Measurements from ENCODE around the gene BCAN.

BCAN gene

DNA sequence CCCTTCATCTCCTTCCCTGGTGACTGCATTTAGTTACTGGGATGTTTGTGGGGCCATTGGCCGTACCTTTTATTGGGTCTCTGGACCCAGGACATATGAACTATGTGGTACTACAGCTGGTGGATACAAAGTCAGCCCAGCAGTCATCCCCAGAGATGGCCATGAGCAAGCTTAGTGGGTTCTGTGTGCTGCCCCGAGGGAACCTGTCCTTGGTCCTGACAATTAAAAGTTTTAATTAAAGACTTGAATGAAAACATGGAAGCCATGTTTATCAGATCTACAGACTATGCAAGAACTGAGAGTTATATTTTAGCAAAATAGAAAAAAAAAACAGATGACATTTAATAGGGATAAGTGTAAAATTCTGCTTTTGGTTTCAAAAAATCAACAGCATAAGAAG is 38.1 kb downstream of the BCAN start:
- DNase-seq: no peak

- DNase-seq: no peak
These were observed 39.5 kb downstream of the BCAN start for GRCh38 chr1:156681196-156681960.

- DNase-seq: no peak
These were observed 40.4 kb downstream of the BCAN start for GRCh38 chr1:156682166-156682890.

DNA sequence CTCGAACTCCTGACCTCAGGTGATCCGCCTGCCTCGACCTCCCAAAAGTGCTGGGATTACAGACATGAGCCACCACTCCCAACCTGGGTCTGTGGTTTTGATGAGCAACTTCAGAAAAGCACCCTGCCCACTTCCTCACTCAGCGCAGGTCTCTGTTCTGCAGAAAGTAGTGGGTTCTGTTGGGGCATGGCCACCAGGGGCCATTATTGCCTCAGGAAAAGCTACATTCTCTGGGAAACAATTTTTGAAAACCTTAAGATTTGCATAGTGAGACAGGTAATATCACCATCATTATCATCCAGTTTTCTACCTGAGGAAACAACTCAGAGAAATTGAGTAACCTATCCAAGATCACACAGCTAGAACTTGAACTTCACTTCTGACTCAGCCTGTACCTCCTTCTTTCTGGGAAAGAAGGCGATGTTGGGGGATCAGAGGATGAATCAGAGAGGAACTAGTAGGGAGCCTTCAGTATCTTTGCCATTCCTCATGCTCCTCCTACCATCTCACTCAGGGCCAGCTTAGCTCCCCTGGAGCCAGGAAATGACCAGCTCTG is 42.4 kb downstream of the BCAN start:
- no peak for DNase-seq

- DNase-seq: peak; percentile 90 to 92
These were observed 47.4 kb downstream of the BCAN start for GRCh38 chr1:156689035-156689952.

GRCh38 chr1:156689953-156690674 is 48.2 kb downstream of the BCAN start:
- no peak for DNase-seq

DNA sequence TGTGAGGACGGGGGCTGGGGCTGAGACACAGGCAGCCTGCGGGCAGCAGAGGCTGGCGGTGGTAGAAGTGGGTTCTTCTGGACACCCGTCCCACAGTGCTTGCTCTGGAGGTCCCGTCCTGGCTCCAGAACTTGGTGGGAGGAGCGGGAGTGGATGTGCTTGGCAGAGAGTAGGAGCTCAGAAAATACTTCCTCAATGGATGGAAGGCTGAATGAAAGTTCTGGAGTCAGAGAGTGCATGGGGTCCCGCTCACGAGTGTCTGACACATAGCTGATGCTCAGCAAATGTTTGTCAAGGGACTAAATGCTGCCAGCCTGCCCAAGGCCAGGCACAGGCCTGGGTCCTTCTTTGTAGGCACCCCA is 48.7 kb downstream of the BCAN start:
- DNase-seq: no peak

GRCh38 chr1:156691191-156691590 is 49.3 kb downstream of the BCAN start:
- no peak for DNase-seq

DNA sequence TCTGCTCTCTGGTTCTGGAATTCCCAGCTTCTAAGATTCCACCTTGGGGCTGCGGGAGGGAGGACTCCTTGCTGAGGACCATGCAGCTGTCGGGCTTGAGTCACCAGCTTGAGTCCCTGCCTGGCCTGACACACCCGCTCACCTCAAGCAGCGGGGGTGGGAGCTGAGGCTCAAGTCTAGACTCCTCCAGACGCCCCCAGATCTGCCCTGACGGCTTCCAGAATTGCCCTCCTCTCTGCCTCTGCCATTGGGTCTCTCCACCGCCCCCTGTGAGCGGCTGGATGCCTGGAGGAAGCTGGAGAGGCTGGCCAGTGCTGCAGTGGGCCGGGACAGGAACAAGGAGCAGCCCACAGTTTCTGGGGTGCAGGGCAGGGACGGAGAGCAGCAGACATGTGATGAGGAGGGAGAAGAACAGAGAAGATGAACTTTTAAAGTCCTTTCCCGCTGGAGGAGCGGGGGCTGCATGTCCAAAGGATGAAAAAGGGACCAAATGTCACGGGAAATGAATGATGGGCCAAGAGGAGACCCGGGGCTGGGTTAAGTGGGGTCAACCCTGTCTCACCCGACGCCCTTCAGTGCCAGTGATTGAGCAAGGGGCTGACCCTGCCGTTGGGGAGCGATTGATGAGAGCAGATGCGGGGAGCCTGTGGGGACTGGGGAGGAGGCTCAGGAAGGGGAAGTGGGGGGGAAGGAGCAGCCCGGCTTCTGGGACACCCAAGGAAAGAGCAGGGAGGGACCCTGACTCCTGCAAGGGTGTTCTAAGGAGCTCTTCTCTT is 49.9 kb downstream of the BCAN start:
- no peak for DNase-seq

- DNase-seq: no peak
These were observed 50.6 kb downstream of the BCAN start for GRCh38 chr1:156692441-156692924.

DNA sequence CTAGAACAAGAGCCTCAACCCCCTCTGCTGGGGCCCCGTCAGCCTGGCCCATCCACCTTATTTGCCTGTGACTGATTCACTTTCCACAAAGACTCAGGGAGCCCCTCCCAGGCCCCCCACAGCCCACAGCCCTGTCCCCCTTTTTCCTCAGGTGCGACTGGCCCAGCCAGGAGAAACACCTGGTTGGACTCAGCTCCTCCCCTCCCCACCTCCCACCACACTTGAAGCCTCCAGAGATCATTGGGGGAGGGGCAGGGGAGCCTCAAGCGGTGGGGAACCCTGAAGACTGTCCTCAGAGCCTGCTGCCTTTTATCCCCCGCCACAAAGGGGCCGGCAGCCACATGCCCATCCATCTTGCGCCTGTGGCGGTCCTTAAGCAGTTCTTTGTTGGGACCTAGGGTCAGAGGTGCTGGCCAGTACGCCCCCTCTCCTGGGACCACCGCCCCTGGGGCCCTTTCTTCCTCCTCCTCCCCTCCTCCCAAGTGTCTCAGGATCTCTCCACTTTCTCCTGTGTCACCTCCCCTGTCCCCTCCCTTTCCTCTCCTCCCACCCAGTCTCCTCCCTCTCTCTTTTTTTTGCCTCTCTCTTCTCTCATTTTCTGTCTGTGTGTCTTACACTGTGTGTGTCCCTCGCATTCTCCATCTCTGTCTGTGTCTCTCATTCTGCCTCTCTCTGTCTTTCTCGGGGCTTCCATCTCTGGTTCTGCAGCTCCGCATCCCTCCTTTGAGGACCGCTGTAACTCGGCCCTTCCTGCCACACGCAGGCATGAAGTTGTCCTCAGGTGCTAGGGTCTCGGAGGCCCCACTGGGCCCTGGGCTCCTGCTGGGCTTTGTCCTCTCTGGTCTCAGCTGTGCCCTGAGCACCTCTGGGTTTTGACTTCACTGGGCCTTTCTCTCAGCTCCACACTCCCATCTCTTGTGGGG is 51.3 kb downstream of the BCAN start:
- peak in 1 of 2 experiments; percentile 23 for DNase-seq

DNA sequence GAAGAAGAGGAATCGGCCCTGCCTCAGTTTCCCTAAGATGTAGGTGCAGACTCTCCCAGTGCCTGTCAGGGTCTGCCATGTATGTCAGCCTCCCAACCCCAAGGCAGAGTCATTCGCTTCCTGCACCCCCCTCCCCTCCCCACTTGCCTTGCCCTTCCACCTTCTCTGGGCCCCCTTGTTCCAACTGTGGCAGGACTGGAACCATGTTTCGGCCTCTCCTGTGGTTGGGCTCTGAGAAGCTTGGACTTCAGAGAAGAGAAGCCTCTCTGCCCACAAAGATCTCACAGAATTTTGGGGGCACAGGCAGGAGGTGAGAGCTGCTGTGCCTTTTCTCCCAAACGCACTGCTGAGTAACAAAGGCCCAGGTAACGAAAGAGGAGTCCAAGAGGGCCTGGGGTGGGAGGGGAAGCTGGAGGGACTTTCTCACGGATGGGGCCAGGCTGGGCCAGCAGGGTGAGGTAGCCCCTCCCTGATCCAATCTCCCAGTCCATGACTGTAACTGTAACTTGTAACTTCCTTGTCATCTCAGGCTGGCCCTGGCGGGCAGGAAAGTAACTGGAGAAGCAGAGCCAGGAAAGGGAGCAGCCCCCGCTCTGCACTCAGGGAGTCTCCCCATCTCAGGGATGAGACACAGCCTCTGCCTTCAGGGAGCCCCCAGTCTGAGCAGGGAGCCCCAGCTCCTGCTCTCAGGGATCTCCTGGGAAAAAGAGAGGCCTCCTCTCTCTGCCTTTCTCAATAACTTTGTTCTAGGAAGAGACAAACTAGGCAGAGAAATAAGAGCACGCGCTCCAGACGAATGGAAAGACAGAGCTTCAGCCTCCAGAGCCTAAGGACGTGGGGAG is 52.2 kb downstream of the BCAN start:
- no peak for DNase-seq

DNA sequence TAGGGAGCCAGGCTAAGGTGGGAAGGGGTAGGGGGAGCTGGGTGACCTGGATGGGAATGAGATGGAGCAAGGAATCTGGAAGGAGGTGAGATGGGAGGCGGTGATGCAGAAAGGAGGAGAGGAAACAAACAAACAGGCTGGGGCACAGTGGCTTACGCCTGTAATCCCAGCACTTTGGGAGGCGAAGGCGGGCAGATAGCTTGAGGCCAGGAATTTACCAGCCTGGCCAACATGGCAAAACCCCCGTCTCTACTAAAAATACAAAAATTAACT is 52.7 kb downstream of the BCAN start:
- no peak for DNase-seq

DNA sequence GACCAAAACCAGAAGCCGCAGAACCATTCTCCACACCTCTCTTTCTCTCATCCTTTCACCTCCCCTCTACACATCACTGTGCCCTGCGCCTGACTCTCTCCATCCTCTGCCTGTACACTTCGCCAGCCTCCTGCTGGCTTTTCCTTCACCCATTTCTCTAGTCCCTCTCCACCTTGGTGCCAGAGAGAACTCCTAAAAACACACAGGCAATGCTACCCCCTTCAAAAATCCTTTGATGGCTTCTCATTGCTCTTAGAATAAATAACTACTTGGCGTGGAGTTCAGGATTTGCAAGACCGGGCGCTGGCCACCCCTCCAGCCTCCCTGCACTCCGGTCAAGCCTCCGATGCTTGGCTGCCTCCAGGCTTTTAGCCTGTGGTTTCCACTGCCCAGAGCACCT is 54.8 kb downstream of the BCAN start:
- no peak for DNase-seq

GRCh38 chr1:156697481-156697880 is 55.6 kb downstream of the BCAN start:
- no peak for DNase-seq

DNA sequence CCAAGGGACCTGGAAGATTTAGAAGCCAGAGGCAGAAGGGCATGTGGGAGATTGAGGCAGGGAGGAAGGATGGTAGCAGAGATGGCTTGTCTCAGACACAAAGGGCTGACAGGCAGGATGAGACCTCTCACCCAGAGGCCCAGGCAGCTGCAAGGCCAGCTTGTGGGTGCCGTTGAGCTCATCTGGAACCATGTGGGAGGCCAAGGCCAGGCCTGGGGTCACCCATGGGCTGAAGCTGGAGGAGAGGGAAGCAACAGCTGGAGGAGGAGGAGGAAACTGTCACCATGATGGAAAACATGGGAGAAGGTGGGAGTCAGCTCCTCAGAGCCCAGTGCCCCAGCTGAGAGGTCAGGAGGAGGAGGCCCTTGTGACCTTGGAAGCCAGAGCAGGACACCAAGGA is 57.1 kb downstream of the BCAN start:
- DNase-seq: no peak

DNA sequence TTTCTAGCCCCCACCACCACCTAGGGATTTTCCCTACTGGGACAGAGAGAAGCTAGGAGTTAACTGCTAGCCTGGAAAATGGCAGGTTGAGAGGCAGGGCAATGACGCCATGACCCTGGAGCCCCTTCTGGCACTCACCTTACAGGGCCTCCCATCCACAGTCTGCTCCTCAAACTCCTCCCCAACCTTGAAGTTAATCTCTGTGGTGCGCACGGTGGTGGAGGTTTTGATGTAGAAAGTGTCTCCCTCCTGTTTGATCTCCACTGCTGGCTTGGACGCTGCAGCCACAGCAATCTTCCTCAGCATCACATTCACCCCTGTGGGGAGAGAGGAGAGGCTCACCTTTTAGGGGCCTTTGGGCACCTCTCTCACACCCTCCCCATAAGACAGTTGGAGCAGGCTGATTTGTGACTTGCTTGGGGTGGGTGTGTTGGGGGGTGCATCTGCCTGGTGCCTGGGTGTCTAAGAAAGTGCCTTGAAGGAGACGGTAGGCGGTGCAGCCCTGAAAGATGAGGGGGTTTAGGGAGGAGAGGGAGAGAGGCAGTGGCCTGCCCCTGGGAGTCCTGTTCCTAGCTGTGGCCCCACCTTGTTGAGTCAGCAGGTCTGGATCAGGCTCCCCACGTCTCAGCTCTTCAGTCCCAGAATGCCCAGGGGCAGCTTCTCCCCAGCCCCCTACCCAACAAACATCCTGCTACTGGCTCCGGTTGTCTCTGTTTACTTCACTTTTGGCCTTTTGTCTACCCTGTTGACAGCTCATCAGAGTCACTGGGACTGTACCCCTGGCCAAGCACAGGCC is 59.0 kb downstream of the BCAN start:
- no peak for DNase-seq

DNA sequence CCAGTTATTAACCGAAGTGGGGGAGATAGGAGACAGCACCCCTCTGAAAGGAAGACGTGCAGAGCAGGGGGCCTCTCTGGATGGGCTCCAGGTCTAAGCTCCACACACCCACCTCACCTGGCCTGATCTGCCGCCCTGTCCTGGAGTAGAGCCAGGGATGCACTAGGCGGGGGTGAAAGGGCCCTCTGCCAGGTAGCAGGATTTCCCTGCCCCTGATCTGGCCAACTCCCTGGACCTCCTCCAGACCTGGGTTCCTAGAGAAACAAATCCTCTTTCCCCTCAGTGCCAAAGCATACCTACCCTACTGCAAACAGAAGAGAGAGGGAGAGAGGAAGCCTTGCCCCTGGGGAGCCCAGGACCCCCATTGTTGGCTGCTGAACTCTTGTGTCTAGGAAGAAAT is 61.4 kb downstream of the BCAN start:
- no peak for DNase-seq

- DNase-seq: no peak
These were observed 61.8 kb downstream of the BCAN start for GRCh38 chr1:156703741-156704140.
